HG02642 (cell line): ENCODE measurements around the gene CRIM1.

Experiments used
- ATAC-seq: cut with Tn5 transposase; IDR thresholded peaks from one replicate; pipeline ENCODE4 v1.9.1; 2021; ENCODE audit warnings: mild to moderate bottlenecking; ENCODE audit not compliant: unreplicated experiment, poor library complexity

CRIM1 gene

GRCh38 chr2:36499128-36499820 is 143.7 kb downstream of the CRIM1 start:
- no peak for ATAC-seq

- no peak for ATAC-seq
Observed at GRCh38 chr2:36500072-36500471, 144.5 kb downstream of the CRIM1 start.

- ATAC-seq = no peak
Observed at GRCh38 chr2:36502081-36502480, 146.5 kb downstream of the CRIM1 start.

- peak; percentile 91 for ATAC-seq
Observed at GRCh38 chr2:36507408-36507812, 151.8 kb downstream of the CRIM1 start.

GRCh38 chr2:36509075-36509474 is 153.5 kb downstream of the CRIM1 start:
- ATAC-seq = no peak

GRCh38 chr2:36511858-36512603 is 156.5 kb downstream of the CRIM1 start:
- ATAC-seq = peak; percentile 45

GRCh38 chr2:36512705-36513104 is 157.1 kb downstream of the CRIM1 start:
- peak; percentile 14 for ATAC-seq

GRCh38 chr2:36513661-36514060 is 158.1 kb downstream of the CRIM1 start:
- ATAC-seq = peak; percentile 50

- no peak for ATAC-seq
Observed at GRCh38 chr2:36515538-36515937, 160.0 kb downstream of the CRIM1 start.

GRCh38 chr2:36516136-36516870 is 160.7 kb downstream of the CRIM1 start:
- no peak for ATAC-seq

GRCh38 chr2:36520431-36520830 is 164.9 kb downstream of the CRIM1 start:
- ATAC-seq = no peak

- no peak for ATAC-seq
Observed at GRCh38 chr2:36523153-36523552, 167.6 kb downstream of the CRIM1 start.

GRCh38 chr2:36525245-36525644 is 169.7 kb downstream of the CRIM1 start:
- no peak for ATAC-seq

GRCh38 chr2:36526226-36526625 is 170.6 kb downstream of the CRIM1 start:
- ATAC-seq = no peak

GRCh38 chr2:36528274-36528673 is 172.7 kb downstream of the CRIM1 start:
- peak; percentile 66 for ATAC-seq

GRCh38 chr2:36528766-36529392 is 173.3 kb downstream of the CRIM1 start:
- ATAC-seq = no peak

- ATAC-seq = peak; percentile 68
Observed at GRCh38 chr2:36530178-36530982, 174.8 kb downstream of the CRIM1 start.

GRCh38 chr2:36530983-36531354 is 175.4 kb downstream of the CRIM1 start:
- peak; percentile 16 for ATAC-seq

- no peak for ATAC-seq
Observed at GRCh38 chr2:36534275-36534799, 178.8 kb downstream of the CRIM1 start.

GRCh38 chr2:36535099-36535498 is 179.5 kb downstream of the CRIM1 start:
- ATAC-seq = no peak
